HG03280 (cell line): ENCODE results near the gene MPO.

Experiments used
- ATAC-seq: cut with Tn5 transposase; IDR thresholded peaks from one replicate; pipeline ENCODE4 v1.9.1; 2021; ENCODE audit warnings: mild to moderate bottlenecking, moderate library complexity; ENCODE audit not compliant: unreplicated experiment

MPO gene

DNA sequence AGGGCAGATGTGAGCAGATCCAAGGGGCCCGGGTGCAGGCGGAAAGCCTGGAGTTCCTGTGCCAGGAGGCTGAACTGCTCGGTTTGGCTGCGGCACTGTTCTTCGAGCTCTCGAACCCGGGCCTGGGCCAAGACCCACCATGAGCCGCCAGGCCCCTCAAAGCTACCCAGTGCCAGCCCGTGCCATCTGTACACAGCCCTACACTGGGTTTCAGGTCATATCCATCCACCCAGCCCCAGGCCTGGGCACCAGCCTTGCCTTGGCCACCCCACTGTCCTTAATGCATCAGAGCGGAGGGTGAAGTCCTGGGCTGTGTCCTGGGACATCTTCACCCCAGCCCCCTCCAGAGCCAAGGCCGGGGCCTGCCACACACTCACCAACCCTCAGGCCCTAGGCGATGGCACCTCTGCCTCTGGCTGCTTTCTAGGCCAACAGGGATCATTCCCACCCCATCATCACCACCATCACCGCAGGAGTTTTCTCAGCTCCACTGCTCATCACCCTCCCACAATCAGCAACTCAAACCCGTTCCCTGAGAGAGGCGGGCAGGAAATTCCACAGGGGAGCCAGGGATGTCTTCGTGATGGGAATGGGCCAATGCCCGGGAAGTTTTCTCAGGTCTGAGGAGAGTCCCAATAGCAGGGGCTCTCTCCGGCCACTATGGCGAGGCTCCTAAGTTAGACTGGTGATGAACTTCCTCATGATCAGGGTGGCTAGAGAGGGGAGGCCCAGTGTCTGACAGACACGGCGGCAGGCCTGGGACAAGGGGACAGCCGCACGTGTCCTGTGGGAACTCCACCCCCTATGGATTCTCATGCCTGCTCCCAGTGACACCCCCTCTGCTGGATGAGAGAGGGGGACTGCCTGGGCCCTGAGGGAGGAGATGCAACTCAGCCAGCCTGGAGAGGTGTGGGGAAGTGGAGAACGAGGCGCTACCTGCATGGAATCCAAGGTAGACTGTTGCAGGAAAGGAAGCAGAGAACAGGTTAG is 38.7 kb upstream of the MPO start:
- ATAC-seq = no peak

GRCh38 chr17:58318627-58319172 is 38.0 kb upstream of the MPO start:
- no peak for ATAC-seq

GRCh38 chr17:58318065-58318481 is 37.3 kb upstream of the MPO start:
- ATAC-seq = no peak

GRCh38 chr17:58317421-58318064 is 36.8 kb upstream of the MPO start:
- peak; percentile 63 for ATAC-seq

GRCh38 chr17:58316260-58316960 is 35.7 kb upstream of the MPO start:
- ATAC-seq = no peak

- ATAC-seq = no peak
Observed at GRCh38 chr17:58315750-58316149, 35.0 kb upstream of the MPO start.

DNA sequence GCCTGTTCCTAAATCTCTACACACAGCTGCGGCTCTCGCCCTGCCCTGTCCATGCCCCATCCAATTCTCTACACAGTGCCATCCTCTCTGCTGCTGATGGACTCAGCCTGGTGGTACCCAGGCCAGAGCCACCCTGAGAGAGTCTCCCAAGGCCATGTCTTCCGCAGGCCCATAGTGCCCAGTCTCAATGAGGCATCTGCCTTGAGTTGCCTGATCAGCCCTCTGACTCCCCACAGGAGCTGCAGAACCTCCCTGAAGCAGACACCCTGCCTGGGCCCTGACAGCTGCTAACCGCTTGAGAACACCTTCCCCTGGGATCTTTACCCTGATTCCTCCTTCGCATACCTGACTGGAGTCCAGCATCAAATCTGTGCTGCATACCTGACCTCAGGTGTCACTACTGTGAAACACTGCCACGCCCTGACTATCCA is 34.6 kb upstream of the MPO start:
- ATAC-seq = no peak

- ATAC-seq = no peak
Observed at GRCh38 chr17:58314706-58315015, 33.9 kb upstream of the MPO start.

- no peak for ATAC-seq
Observed at GRCh38 chr17:58313815-58314705, 33.3 kb upstream of the MPO start.

GRCh38 chr17:58312829-58313228 is 32.1 kb upstream of the MPO start:
- ATAC-seq = no peak

DNA sequence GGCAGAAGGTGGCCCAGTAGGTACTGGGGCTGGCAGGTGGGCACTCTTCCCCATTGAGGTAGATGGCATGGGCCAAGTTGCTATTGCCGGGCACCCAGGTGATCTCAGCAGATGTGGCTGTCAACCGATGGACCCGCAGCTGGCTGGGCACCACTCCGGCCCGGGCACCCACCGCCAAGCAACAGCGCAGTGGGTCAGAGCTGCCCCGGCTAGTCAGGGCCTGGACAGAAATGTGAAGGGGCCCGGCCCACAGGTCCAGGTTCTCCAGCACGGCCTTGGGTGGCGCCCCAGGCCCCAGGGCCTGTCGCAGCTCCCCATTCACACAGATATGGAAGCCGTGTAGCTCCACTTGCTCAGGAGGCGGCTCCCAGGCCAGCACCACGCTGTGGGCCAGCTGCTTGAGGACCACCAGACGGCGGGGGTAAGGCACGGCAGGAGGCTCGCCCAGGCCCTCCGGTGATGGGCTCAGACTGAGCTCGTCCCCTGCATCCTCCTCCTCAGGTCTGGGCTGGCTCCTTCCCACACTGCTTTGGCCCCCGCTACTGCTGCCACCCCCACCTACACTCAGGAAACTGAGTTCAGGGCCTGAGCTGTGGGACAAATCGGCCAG is 31.4 kb upstream of the MPO start:
- no peak for ATAC-seq

DNA sequence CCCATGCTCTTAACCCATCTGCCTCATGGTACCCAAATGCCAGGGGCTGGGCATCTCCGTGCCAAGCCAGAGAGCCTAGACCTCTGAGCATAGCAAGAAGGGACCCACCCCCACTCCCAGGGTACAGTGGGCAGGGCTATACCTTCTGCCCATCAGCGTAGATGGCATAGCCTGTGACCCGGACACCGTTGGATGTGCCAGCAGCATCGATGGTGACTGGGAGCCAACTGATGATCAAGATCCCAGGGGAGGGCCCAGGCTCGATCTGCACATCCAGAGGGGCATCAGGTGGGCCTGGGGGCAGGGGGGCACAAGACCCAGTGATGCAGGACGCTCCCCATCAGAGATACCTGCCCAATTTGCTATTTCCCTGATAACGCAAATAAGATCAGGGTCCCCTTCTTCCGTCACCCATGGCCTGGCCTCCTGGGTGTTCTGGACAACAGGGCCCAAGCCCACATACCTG is 30.7 kb upstream of the MPO start:
- ATAC-seq = no peak

GRCh38 chr17:58310511-58311428 is 30.0 kb upstream of the MPO start:
- no peak for ATAC-seq

DNA sequence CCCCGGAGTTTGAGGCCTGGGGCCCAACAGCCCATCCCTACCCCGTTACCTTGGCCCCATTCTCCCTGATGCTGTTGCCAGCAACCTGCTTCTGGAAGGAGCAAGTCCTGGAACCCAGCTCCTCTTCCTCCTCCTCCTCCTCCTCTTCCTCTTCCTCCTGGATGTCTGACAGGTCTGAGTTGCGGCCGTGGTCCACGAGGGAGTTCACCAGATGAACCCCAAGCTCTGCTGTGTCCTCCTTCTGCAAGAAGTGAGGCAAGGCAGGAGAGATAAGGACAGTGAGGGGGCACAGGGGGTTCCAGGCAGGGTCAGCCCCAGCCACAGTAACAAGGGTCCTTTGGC is 29.2 kb upstream of the MPO start:
- ATAC-seq = no peak

- no peak for ATAC-seq
Observed at GRCh38 chr17:58308985-58309917, 28.5 kb upstream of the MPO start.

- ATAC-seq = no peak
Observed at GRCh38 chr17:58308173-58308984, 27.6 kb upstream of the MPO start.
